IMR-90 (cell line): ENCODE results near the gene CROCC2. TPM values are rescaled to one million over a fixed set of nuclear protein-coding genes. Genes with fewer than 3 reads are reported as not detected.

Experiments
- ATAC-seq: fragments of 200-7000 bp; cut with Tn5 transposase; 2 replicates; pipeline ENCODE4 v1.9.1; 2020; ENCODE audit warnings: low read depth, mild to moderate bottlenecking, moderate library complexity
- BruUV-seq: library from RNA; stranded (reverse); fragments of 400-500 nt; replicated peaks from 2 replicates; lab custom pipeline; 2021; lab: Mats Ljungman, UMichigan
- CTCF ChIA-PET: fragments of 300-600 bp; formaldehyde crosslinking; extraction: SDS; loops from one replicate; lab custom pipeline; 2021; ENCODE audit warnings: antibody characterized with exemption; lab: Yijun Ruan, JAX
- POLR2A ChIA-PET: fragments of 300-600 bp; sonication (Branson Sonifier 250); formaldehyde crosslinking; loops from one replicate; lab custom pipeline; 2022; ENCODE audit warnings: antibody characterized with exemption; ENCODE audit not compliant: unreplicated experiment; lab: Charles Lee
- DNase-seq: peaks from one replicate; pipeline ENCODE4 v3.0.0; 2013
- H2AFZ ChIP-seq: replicated peaks from 2 replicates; pipeline ENCODE3; 2013; ENCODE audit warnings: low read length, mild to moderate bottlenecking; ENCODE audit not compliant: poor library complexity
- H2AK5ac ChIP-seq: 2 replicates; pipeline ENCODE4 v1.6.1; 2013; ENCODE audit warnings: low read depth, low read length, inconsistent platforms
- H2AK9ac ChIP-seq: replicated peaks from 2 replicates; pipeline ENCODE3; 2013; ENCODE audit warnings: mild to moderate bottlenecking, low read depth, low read length, moderate library complexity; ENCODE audit not compliant: poor library complexity
- H2BK120ac ChIP-seq: 2 replicates; pipeline ENCODE4 v1.6.1; 2013; ENCODE audit warnings: low read depth, low read length, inconsistent platforms
- H2BK15ac ChIP-seq: 3 replicates; pipeline ENCODE4 v1.6.1; 2013; ENCODE audit warnings: low read depth, low read length, inconsistent platforms
- H2BK20ac ChIP-seq: 2 replicates; pipeline ENCODE4 v1.6.1; 2013; ENCODE audit warnings: low read depth, mild to moderate bottlenecking, inconsistent platforms, low read length, moderate library complexity
- H2BK5ac ChIP-seq: 2 replicates; pipeline ENCODE4 v1.6.1; 2013; ENCODE audit warnings: mild to moderate bottlenecking, low read depth, low read length, inconsistent platforms; ENCODE audit not compliant: poor library complexity, severe bottlenecking
- H3K14ac ChIP-seq: replicated peaks from 2 replicates; pipeline ENCODE4 v1.6.1; 2013; ENCODE audit warnings: low read depth, low read length, inconsistent platforms
- H3K18ac ChIP-seq: 2 replicates; pipeline ENCODE4 v1.6.1; 2013; ENCODE audit warnings: low read depth, low read length, control low read depth
- H3K23ac ChIP-seq: 2 replicates; pipeline ENCODE4 v1.6.1; 2013; ENCODE audit warnings: low read depth, low read length, inconsistent platforms
- H3K27ac ChIP-seq: 2 replicates; pipeline ENCODE4 v1.5.1; 2013; ENCODE audit warnings: mild to moderate bottlenecking, control low read depth, low read length; ENCODE audit not compliant: insufficient read depth
- H3K27me3 ChIP-seq: 2 replicates; pipeline ENCODE4 v1.6.1; 2013; ENCODE audit warnings: low read length; ENCODE audit not compliant: control insufficient read depth, insufficient read depth
- H3K36me3 ChIP-seq: 2 replicates; pipeline ENCODE4 v1.6.1; 2013; ENCODE audit warnings: low read length, mixed read lengths; ENCODE audit not compliant: control insufficient read depth, insufficient read depth
- H3K4ac ChIP-seq: 2 replicates; pipeline ENCODE4 v1.6.1; 2013; ENCODE audit warnings: low read depth, low read length, inconsistent platforms
- H3K4me1 ChIP-seq: 2 replicates; pipeline ENCODE4 v1.6.1; 2013; ENCODE audit warnings: low read length, mixed read lengths; ENCODE audit not compliant: control insufficient read depth, insufficient read depth
- H3K4me2 ChIP-seq: 2 replicates; pipeline ENCODE4 v1.6.1; 2013; ENCODE audit warnings: low read depth, mild to moderate bottlenecking, control low read depth, low read length, moderate library complexity
- H3K4me3 ChIP-seq: 2 replicates; pipeline ENCODE4 v1.5.1; 2013; ENCODE audit warnings: low read depth, mild to moderate bottlenecking, control low read depth, low read length, moderate library complexity; ENCODE audit not compliant: insufficient read depth
- H3K56ac ChIP-seq: 2 replicates; pipeline ENCODE4 v1.6.1; 2013; ENCODE audit warnings: low read length, inconsistent platforms; ENCODE audit not compliant: insufficient read depth; ENCODE audit errors: extremely low read depth
- H3K79me1 ChIP-seq, 2 experiments: 2 replicates each; pipeline ENCODE4 v1.6.1; 2013; ENCODE audit warnings: low read length in 2 of 2, inconsistent platforms in 1 of 2, low read depth in 1 of 2
- H3K9ac ChIP-seq: 2 replicates; pipeline ENCODE4 v1.6.1; 2013; ENCODE audit warnings: low read depth, low read length, control low read depth
- H3K9me1 ChIP-seq: 2 replicates; pipeline ENCODE4 v1.6.1; 2013; ENCODE audit warnings: low read length, inconsistent platforms; ENCODE audit not compliant: insufficient read depth
- H3K9me3 ChIP-seq: 2 replicates; pipeline ENCODE4 v1.6.1; 2013; ENCODE audit warnings: low read length; ENCODE audit not compliant: control insufficient read depth, insufficient read depth
- H4K20me1 ChIP-seq: 2 replicates; pipeline ENCODE4 v1.6.1; 2013; ENCODE audit warnings: low read length, inconsistent platforms; ENCODE audit not compliant: insufficient read depth
- H4K5ac ChIP-seq: 2 replicates; pipeline ENCODE4 v1.6.1; 2013; ENCODE audit warnings: mild to moderate bottlenecking, low read depth, low read length, control low read depth
- H4K8ac ChIP-seq, 2 experiments: 2 replicates each; pipeline ENCODE4 v1.6.1; 2013; ENCODE audit warnings: low read depth in 2 of 2, low read length in 2 of 2, control low read depth in 1 of 2, inconsistent platforms in 1 of 2
- H4K91ac ChIP-seq: 2 replicates; pipeline ENCODE4 v1.6.1; 2013; ENCODE audit warnings: low read depth, low read length, inconsistent platforms; ENCODE audit not compliant: insufficient read depth
- BHLHE40 ChIP-seq: fragments of 150-350 bp; IDR thresholded peaks from 2 replicates; pipeline ENCODE4 v1.6.1; 2016; ENCODE audit warnings: mild to moderate bottlenecking, low read depth, low read length
- CEBPB ChIP-seq: IDR thresholded peaks from 2 replicates; pipeline ENCODE4 v1.6.1; 2012; ENCODE audit warnings: low read depth, low read length, improper control_type of control experiment
- CHD1 ChIP-seq: IDR thresholded peaks from 2 replicates; pipeline ENCODE4 v1.6.1; 2012; ENCODE audit warnings: low read depth, low read length, improper control_type of control experiment
- CTCF ChIP-seq: conservative IDR thresholded peaks from 2 replicates; pipeline ENCODE4 v1.5.1; 2012; ENCODE audit warnings: mild to moderate bottlenecking, low read depth, low read length, improper control_type of control experiment
- ELK1 ChIP-seq: fragments of 150-350 bp; IDR thresholded peaks from 2 replicates; pipeline ENCODE4 v1.6.1; 2016; ENCODE audit warnings: low read depth, mild to moderate bottlenecking, low read length, moderate library complexity, borderline replicate concordance
- FOS ChIP-seq: fragments of 150-350 bp; IDR thresholded peaks from 2 replicates; pipeline ENCODE4 v1.6.1; 2016; ENCODE audit warnings: low read depth, low read length
- MAFK ChIP-seq: IDR thresholded peaks from 2 replicates; pipeline ENCODE4 v1.6.1; 2012; ENCODE audit warnings: low read depth, low read length, improper control_type of control experiment
- MAZ ChIP-seq: IDR thresholded peaks from 2 replicates; pipeline ENCODE4 v1.6.1; 2012; ENCODE audit warnings: low read depth, mild to moderate bottlenecking, low read length, improper control_type of control experiment, moderate library complexity, borderline replicate concordance
- MXI1 ChIP-seq: IDR thresholded peaks from 2 replicates; pipeline ENCODE4 v1.6.1; 2012; ENCODE audit warnings: low read depth, mild to moderate bottlenecking, low read length, moderate library complexity, borderline replicate concordance
- POLR2A ChIP-seq: IDR thresholded peaks from 2 replicates; pipeline ENCODE4 v1.6.1; 2012; ENCODE audit warnings: mild to moderate bottlenecking, low read depth, low read length
- RAD21 ChIP-seq: IDR thresholded peaks from 2 replicates; pipeline ENCODE4 v1.6.1; 2012; ENCODE audit warnings: low read length, improper control_type of control experiment
- RCOR1 ChIP-seq: IDR thresholded peaks from 2 replicates; pipeline ENCODE4 v1.6.1; 2012; ENCODE audit warnings: mild to moderate bottlenecking, low read length, improper control_type of control experiment; ENCODE audit not compliant: insufficient replicate concordance
- RFX5 ChIP-seq: IDR thresholded peaks from 2 replicates; pipeline ENCODE4 v1.8.0; 2012; ENCODE audit warnings: low read depth, mild to moderate bottlenecking, low read length, moderate library complexity
- SMC3 ChIP-seq: fragments of 150-350 bp; IDR thresholded peaks from 2 replicates; pipeline ENCODE4 v1.6.1; 2016; ENCODE audit warnings: low read depth, mild to moderate bottlenecking, antibody characterized with exemption, low read length, moderate library complexity
- USF2 ChIP-seq: fragments of 150-350 bp; IDR thresholded peaks from 2 replicates; pipeline ENCODE4 v1.6.1; 2017; ENCODE audit warnings: mild to moderate bottlenecking, antibody characterized with exemption, low read length, low read depth
- WGBS, 2 experiments: methylation state at CpG; one replicate each; pipeline versions ENCODE4 v1.1.5 to v1.1.7; 2013; ENCODE audit warnings: missing lambda C conversion rate in 2 of 2; ENCODE audit not compliant: insufficient read length in 1 of 2; ENCODE audit errors: extremely low coverage in 2 of 2; 5-methylcytosine and 5-hydroxymethylcytosine counted together
- dilution Hi-C: fragments of 300-500 bp; cut with HindIII; formaldehyde crosslinking; loops from one replicate; pipeline ENCODE4 v1.14.3; 2018; ENCODE audit warnings: low sequenced_read_pairs; ENCODE audit not compliant: unreplicated experiment
- in situ Hi-C: fragments of 300-500 bp; cut with MboI; formaldehyde crosslinking; loops from 3 replicates; pipeline ENCODE4 v1.14.3; 2019; ENCODE audit warnings: low sequenced_read_pairs, inconsistent platforms, mixed read lengths
- intact Hi-C: fragments of 100-400 bp; cut with micrococcal nuclease; formaldehyde crosslinking; loops from 2 replicates; pipeline ENCODE4 v1.10.0; 2022
- polyA plus RNA-seq, 3 experiments: library from polyadenylated mRNA; depleted of rRNA; stranded (reverse); fragments of >200 nt; gene quantifications; 2 replicates each; pipeline ENCODE4 v1.2.3, GENCODE V29; 2012; ENCODE audit warnings: low replicate concordance in 1 of 3
- total RNA-seq: library from RNA; depleted of rRNA; stranded (reverse); fragments of >200 nt; gene quantifications from 2 replicates; pipeline ENCODE4 v1.2.3, GENCODE V29; 2012

CROCC2 gene
- total and polyA plus RNA-seq, 2 of the 4 experiments (the other 2 are of a cell fraction), result not detected

- intact Hi-C loops, result no loop called here
- no peaks in the 10 kb centered on the region for H4K20me1 ChIP-seq
- H2AK9ac ChIP-seq, result no peak overlapping the region
- H3K4me1 ChIP-seq, result no peaks in the 10 kb centered on the region; the same call in 1 of the 2 replicates
- no peaks in the 10 kb centered on the region for H3K79me1 ChIP-seq
- no peak overlapping the region for H4K91ac ChIP-seq
- no peak overlapping the region for H3K4me2 ChIP-seq
- 90% methylated on average over 10 of the region's 20 CpGs; no CpG with 5 or more reads in 1 of the 2 experiments for WGBS, 2 experiments
- peaks cover 14% of the 10 kb centered on the region for H3K36me3 ChIP-seq
- H3K4me3 ChIP-seq, result no peak overlapping the region
- H2BK120ac ChIP-seq, result no peak overlapping the region
- ATAC-seq, result no peak
- DNase-seq, result no peak
- H3K4ac ChIP-seq, result no peak overlapping the region
- H3K9me3 ChIP-seq, result no peaks in the 10 kb centered on the region
- H4K5ac ChIP-seq, result no peak overlapping the region
- in situ Hi-C loops, result no loop called here
- H3K9ac ChIP-seq, result no peak overlapping the region
- H3K27me3 ChIP-seq, result no peaks in the 10 kb centered on the region
- H4K8ac ChIP-seq, result no peak overlapping the region
- H2BK20ac ChIP-seq, result no peak overlapping the region
- H2AFZ ChIP-seq, result no peak overlapping the region
- CTCF ChIA-PET, result no interaction called here
- no peak overlapping the region for H2AK5ac ChIP-seq
- H2BK5ac ChIP-seq, result no peak overlapping the region
- dilution Hi-C loops, result no loop called here
- BruUV-seq, result no TSS peak
- no peak overlapping the region for H3K23ac ChIP-seq
- POLR2A ChIA-PET, result no interaction called here
- H3K56ac ChIP-seq, result no peak overlapping the region
- no peak overlapping the region for H3K18ac ChIP-seq
- H3K27ac ChIP-seq, result no peak overlapping the region
- H2BK15ac ChIP-seq, result no peak overlapping the region
- no peaks in the 10 kb centered on the region for H3K9me1 ChIP-seq
- no peak overlapping the region for H3K14ac ChIP-seq
- TF ChIP-seq RAD21, result no peak
- no peak for TF ChIP-seq MAFK
- TF ChIP-seq RCOR1, result no peak
- TF ChIP-seq FOS, result no peak
- no peak for TF ChIP-seq SMC3
- no peak for TF ChIP-seq USF2
- TF ChIP-seq BHLHE40, result no peak
- TF ChIP-seq CTCF, result no peak
- no peak for TF ChIP-seq CEBPB
- no peak for TF ChIP-seq MXI1
- TF ChIP-seq RFX5, result no peak
- no peak for TF ChIP-seq POLR2A
- no peak for TF ChIP-seq ELK1
- TF ChIP-seq CHD1, result no peak
- TF ChIP-seq MAZ, result no peak
Observed at GRCh38 chr2:241038374-241039180, 132.4 kb downstream of the CROCC2 start.
